ENCODE measurements around the gene SCARF2. TPM values are rescaled to one million over a fixed set of nuclear protein-coding genes. Genes with fewer than 3 reads are reported as not detected.

SCARF2 gene
- total RNA-seq, 1 experiment from 2014 or later, result 26.3 TPM

GRCh38 chr22:20423008-20423905 is 14.4 kb downstream of the SCARF2 start (continued):
- no peak for TF ChIP-seq ZMAT4 (CRISPR knock-in tag; IDR thresholded peaks at IDR 0.05)

GRCh38 chr22:20422271-20423007 is 15.2 kb downstream of the SCARF2 start:
- H3K27me3 Mint-ChIP-seq (ENCODE audit: low read depth), result peaks cover 2% of the 10 kb centered on the region; the same call in 1 of the 2 replicates
- DNase-seq (ENCODE audit: low spot score) (no peak), ATAC-seq (no peak)
- ChIA-PET POLR2A (no interaction called here), CTCF (interaction anchor here (1.9 kb wide), 1 partner anchor 34 kb away, joined by 9 read pairs; no protein-coding TSS in a partner anchor)
- peaks cover 5% of the 10 kb centered on the region for H3K36me3 Mint-ChIP-seq
- H3K27ac Mint-ChIP-seq, result no peak overlapping the region
- peaks cover 8% of the 10 kb centered on the region for H3K4me1 Mint-ChIP-seq
- H3K4me3 Mint-ChIP-seq, result no peak overlapping the region
- H3K9me3 Mint-ChIP-seq, result no peaks in the 10 kb centered on the region
- TF ChIP-seq ZNF219 (CRISPR knock-in tag; IDR thresholded peaks at IDR 0.05; ENCODE audit: borderline replicate concordance) (no peak), FOXJ3 (CRISPR knock-in tag; IDR thresholded peaks at IDR 0.05; ENCODE audit: borderline replicate concordance) (no peak), ZBTB43 (CRISPR knock-in tag; IDR thresholded peaks at IDR 0.05) (no peak), ZNF263 (CRISPR knock-in tag; IDR thresholded peaks at IDR 0.05; ENCODE audit: low read depth) (no peak), ELF4 (CRISPR knock-in tag; IDR thresholded peaks at IDR 0.05; ENCODE audit: low read depth) (no peak), PREB (CRISPR knock-in tag; IDR thresholded peaks at IDR 0.05; ENCODE audit: borderline replicate concordance) (no peak), JUN (CRISPR knock-in tag; IDR thresholded peaks at IDR 0.05) (no peak)

GRCh38 chr22:20421507-20421874 is 16.1 kb downstream of the SCARF2 start:
- POLR2A ChIA-PET, result no interaction called here
- Mint-ChIP-seq H3K27me3 (ENCODE audit: low read depth) (peaks cover 2% of the 10 kb centered on the region; the same call in 1 of the 2 replicates), H3K4me3 (no peak overlapping the region), H3K27ac (no peak overlapping the region), H3K9me3 (no peaks in the 10 kb centered on the region), H3K36me3 (no peaks in the 10 kb centered on the region), H3K4me1 (peaks cover 8% of the 10 kb centered on the region)
- TF ChIP-seq ZNF423 (CRISPR knock-in tag; IDR thresholded peaks at IDR 0.05) (no peak), JUN (CRISPR knock-in tag; IDR thresholded peaks at IDR 0.05) (no peak), ZNF219 (CRISPR knock-in tag; IDR thresholded peaks at IDR 0.05; ENCODE audit: borderline replicate concordance) (no peak), CTCF (IDR thresholded peaks at IDR 0.05) (no peak), CDX4 (CRISPR knock-in tag; IDR thresholded peaks at IDR 0.05; ENCODE audit: borderline replicate concordance) (no peak), RORB (CRISPR knock-in tag; IDR thresholded peaks at IDR 0.05) (no peak), GRHL2 (CRISPR knock-in tag; IDR thresholded peaks at IDR 0.05; ENCODE audit: insufficient replicate concordance, severe bottlenecking) (no peak), ATF3 (CRISPR knock-in tag; conservative IDR thresholded peaks at IDR 0.05) (no peak)
- ATAC-seq, result no peak
- no peak for DNase-seq (ENCODE audit: low spot score)
- CTCF ChIA-PET, result no interaction called here

All from WTC11 (cell line).